GM19455 (cell line): ENCODE measurements around the gene ZNF792.
"Not testable (repeated sequence)": the region's sequence is repeated elsewhere in the genome, so short reads cannot be mapped to it uniquely, and the experiment has no call there.

ENCODE experiments used
- ATAC-seq: cut with Tn5 transposase; IDR thresholded peaks from one replicate; pipeline ENCODE4 v1.9.1; 2021; ENCODE audit not compliant: unreplicated experiment

The ZNF792 gene

GRCh38 chr19:34998777-34999497 lies 34.9 kb upstream of the ZNF792 start:
- ATAC-seq, result no peak

DNA sequence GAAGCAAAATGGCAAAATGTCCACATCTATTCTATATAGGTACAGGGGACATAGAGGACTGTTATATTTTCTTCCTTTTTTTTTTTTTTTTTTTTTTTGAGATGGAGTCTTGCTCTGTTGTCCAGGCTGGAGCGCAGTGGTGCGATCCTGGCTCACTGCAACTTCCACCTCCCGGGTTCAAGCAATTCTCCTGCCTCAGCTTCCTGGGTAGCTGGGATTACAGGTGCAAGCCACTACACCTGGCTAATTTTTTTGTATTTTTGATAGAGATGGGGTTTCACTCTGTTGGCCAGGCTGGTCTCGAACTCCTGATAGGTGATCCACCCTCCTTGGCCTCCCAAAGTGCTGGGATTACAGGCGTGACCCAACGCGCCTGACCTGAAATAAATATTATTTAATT lies 34.2 kb upstream of the ZNF792 start:
- ATAC-seq, result not testable (repeated sequence)

- no peak for ATAC-seq
Measured at GRCh38 chr19:34997071-34997617, 33.1 kb upstream of the ZNF792 start.

GRCh38 chr19:34995551-34995950 lies 31.5 kb upstream of the ZNF792 start:
- no peak for ATAC-seq

- no peak for ATAC-seq
Measured at GRCh38 chr19:34994643-34995541, 30.9 kb upstream of the ZNF792 start.

GRCh38 chr19:34994286-34994642 lies 30.2 kb upstream of the ZNF792 start:
- ATAC-seq, result no peak

DNA sequence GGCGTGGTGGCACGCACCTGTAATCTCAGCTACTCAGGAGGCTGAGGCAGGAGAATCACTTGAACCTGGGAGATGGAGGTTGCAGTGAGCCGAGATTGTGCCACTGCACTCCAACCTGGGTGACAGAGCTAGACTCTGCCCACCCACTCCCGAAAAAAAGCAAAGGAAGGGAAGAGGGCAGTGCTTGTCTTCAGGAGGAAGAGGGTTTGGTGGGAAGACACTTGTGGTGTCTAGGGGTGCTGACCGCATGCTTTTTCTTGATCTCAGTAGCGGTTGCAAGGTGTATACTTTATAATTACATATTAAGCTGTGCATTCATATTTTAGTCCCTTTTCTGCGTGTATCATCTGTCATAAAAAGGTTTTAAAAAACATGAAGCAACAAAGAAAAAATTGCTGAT lies 28.6 kb upstream of the ZNF792 start:
- ATAC-seq, result not testable (repeated sequence)

- ATAC-seq, result no peak
Measured at GRCh38 chr19:34991542-34992333, 27.7 kb upstream of the ZNF792 start.

- ATAC-seq, result no peak
Measured at GRCh38 chr19:34990578-34991192, 26.7 kb upstream of the ZNF792 start.

- no peak for ATAC-seq
Measured at GRCh38 chr19:34989298-34989697, 25.3 kb upstream of the ZNF792 start.

- ATAC-seq, result no peak
Measured at GRCh38 chr19:34988119-34988518, 24.1 kb upstream of the ZNF792 start.

GRCh38 chr19:34985249-34986022 lies 21.4 kb upstream of the ZNF792 start:
- ATAC-seq, result no peak

GRCh38 chr19:34984287-34984686 lies 20.3 kb upstream of the ZNF792 start:
- no peak for ATAC-seq

DNA sequence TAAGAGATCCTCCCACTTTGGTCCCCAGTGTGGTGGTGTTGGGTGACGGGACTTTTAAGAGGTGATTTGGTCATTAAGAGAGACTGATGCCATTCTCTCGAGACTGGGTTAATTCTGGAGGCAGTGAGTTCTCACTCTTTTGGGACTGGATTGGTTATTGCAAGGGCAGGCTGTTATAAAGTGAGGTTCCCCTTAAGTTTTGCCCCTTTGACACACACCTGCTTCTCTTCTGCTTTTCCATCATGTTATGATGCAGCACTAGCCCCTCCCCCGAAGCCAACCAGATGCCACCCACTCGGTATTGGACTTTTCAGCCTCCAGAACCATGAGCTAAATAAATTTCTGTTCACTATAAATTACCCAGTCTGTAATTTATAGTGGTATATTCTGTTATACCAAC lies 19.8 kb upstream of the ZNF792 start:
- no peak for ATAC-seq

DNA sequence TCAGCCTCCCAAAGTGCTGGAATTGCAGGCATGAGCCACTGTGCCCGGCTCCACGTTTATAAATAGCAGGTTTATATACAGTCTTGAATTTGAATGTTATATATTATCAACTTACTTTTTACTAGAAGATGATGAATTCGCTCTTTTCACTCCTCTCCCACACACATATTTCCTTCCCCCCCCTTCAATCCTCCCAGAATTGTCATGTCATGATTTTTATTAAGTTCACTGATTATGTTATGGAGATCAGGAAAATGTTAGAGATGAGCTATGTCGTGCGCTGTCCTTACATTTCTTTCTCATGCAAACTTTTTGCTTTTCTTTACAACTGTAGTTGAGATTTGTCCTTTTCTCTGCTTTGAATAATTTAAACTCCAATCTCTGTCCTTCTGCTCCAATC lies 18.2 kb upstream of the ZNF792 start:
- ATAC-seq, result no peak

DNA sequence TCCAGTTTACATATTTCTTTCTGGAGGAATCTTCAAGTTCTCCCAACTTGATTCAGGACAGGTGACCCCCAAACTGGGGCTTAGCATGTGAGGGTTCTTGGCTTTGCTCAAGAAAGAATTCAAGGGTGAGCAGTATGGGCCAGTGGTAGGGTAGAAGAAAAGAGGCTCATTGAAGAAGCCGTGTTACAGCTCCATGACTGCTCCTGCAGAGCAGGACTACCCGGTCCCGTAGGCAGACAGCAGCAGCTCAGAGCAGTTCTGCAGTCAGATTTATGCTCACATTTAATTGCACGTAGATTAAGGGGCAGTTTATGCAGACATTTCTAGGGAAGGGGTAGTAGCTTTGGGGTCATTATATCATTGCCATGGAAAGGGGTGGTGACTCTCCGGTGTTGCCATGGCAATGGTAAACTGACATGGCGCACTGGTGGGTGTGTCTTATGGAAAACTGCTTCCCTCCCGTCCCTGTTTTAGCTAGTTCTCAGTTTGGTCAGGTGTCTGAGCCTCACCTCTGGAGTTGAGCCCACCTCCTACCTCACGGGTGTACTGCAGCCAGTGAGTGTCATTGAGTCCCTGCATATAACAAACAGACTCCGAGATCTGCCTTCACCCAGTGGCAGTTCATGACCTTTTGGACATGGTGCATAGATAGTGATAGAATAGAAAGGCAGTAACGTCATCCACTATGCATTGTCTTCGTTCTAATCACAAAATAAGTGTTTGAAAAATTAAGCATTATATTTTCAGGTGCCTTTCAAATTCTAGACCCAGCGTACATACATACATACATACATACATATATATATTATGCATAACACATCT lies 16.0 kb upstream of the ZNF792 start:
- ATAC-seq, result no peak

- ATAC-seq, result no peak
Measured at GRCh38 chr19:34976611-34977010, 12.6 kb upstream of the ZNF792 start.

GRCh38 chr19:34975056-34975455 lies 11.0 kb upstream of the ZNF792 start:
- ATAC-seq, result no peak

DNA sequence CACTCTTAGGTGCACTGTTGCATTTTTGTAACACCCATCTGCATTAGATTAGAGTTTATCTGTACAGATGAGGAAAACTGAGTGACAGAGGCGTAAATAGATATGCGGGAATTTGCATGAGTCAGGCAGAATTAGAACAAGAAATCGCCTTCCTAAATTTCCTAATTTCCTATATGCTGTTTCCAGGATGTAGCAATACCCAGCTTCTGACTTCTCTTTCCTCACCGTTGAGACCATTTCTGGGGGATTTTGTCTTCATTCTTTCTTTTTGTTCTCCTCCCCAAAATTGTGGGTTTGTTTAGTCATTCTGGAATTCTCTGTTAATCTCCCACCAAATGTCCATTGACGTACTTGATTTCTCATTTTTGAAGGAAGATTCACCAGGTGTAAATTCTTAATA lies 10.6 kb upstream of the ZNF792 start:
- no peak for ATAC-seq
